GM12878 (cell line): Measurements from ENCODE around the gene MRPL39. TPM values are rescaled to one million over a fixed set of nuclear protein-coding genes. Genes with fewer than 3 reads are reported as not detected.

Source experiments
- ATAC-seq: fragments of 200-7000 bp; cut with Tn5 transposase; 3 replicates; pipeline ENCODE4 v1.9.1; 2020; ENCODE audit warnings: mild to moderate bottlenecking, moderate library complexity
- BruUV-seq: library from RNA; stranded (reverse); fragments of 400-500 nt; replicated peaks from 2 replicates; lab custom pipeline; 2021; lab: Mats Ljungman, UMichigan
- CTCF ChIA-PET: fragments of 300-600 bp; sonication (Branson Sonifier 250); formaldehyde crosslinking; extraction: SDS; loops from one replicate; lab custom pipeline; 2021; ENCODE audit warnings: inconsistent platforms; lab: Yijun Ruan, JAX
- POLR2A ChIA-PET: fragments of 350-600 bp; formaldehyde crosslinking; extraction: SDS; loops from one replicate; lab custom pipeline; 2021; ENCODE audit warnings: inconsistent platforms; lab: Charles Lee
- RAD21 ChIA-PET: fragments of 300-600 bp; sonication (Branson Sonifier 250); formaldehyde crosslinking; loops from one replicate; lab custom pipeline; 2023; ENCODE audit warnings: antibody characterized with exemption; ENCODE audit not compliant: unreplicated experiment; lab: Charles Lee
- SMC1A ChIA-PET: fragments of 300-600 bp; sonication (Branson Sonifier 250); formaldehyde crosslinking; loops from one replicate; lab custom pipeline; 2023; ENCODE audit not compliant: unreplicated experiment, uncharacterized antibody; lab: Charles Lee
- DNase-seq: peaks from one replicate; pipeline ENCODE4 v3.0.0-alpha.2; 2011; ENCODE audit warnings: low read depth, low spot score
- FAIRE-seq: peaks from 3 replicates; lab custom pipeline; 2011; peaks lifted over from hg19 to GRCh38; lab: Jason Lieb, UNC
- H2AFZ ChIP-seq: 2 replicates; pipeline ENCODE4 v1.6.0; 2011; ENCODE audit warnings: low read depth, low read length, control low read depth; ENCODE audit not compliant: control insufficient read depth
- H3K27ac ChIP-seq: 2 replicates; pipeline ENCODE4 v1.5.1; 2011; ENCODE audit warnings: control low read depth; ENCODE audit not compliant: control insufficient read depth, insufficient read depth
- H3K27me3 ChIP-seq, 2 experiments: replicated peaks in 1 of 2; 2 replicates each; pipeline versions ENCODE4 v1.6.0 to v1.6.1; 2011; ENCODE audit warnings: low read length in 1 of 2; ENCODE audit not compliant: control insufficient read depth in 2 of 2, insufficient read depth in 2 of 2
- H3K36me3 ChIP-seq, 2 experiments: 2 replicates each; pipeline ENCODE4 v1.5.1; 2011; ENCODE audit warnings: low read length in 1 of 2; ENCODE audit not compliant: control insufficient read depth in 2 of 2, insufficient read depth in 2 of 2
- H3K4me1 ChIP-seq: 2 replicates; pipeline ENCODE4 v1.6.1; 2011; ENCODE audit warnings: mild to moderate bottlenecking, low read length, moderate library complexity, mixed read lengths; ENCODE audit not compliant: control insufficient read depth, insufficient read depth
- H3K4me2 ChIP-seq: 2 replicates; pipeline ENCODE4 v1.6.0; 2011; ENCODE audit warnings: control low read depth; ENCODE audit not compliant: control insufficient read depth, insufficient read depth
- H3K4me3 ChIP-seq: fragments of 200-600 bp; sonication (generic); 2 replicates; pipeline ENCODE4 v1.5.1; 2016
- H3K79me2 ChIP-seq: 2 replicates; pipeline ENCODE4 v1.6.0; 2011; ENCODE audit warnings: low read length; ENCODE audit not compliant: control insufficient read depth, insufficient read depth
- H3K9ac ChIP-seq: 2 replicates; pipeline ENCODE4 v1.8.0; 2011; ENCODE audit warnings: low read length, control low read depth, mixed read lengths; ENCODE audit not compliant: control insufficient read depth, insufficient read depth
- H3K9me3 ChIP-seq: replicated peaks from 3 replicates; pipeline ENCODE4 v1.5.1; 2011; ENCODE audit warnings: mild to moderate bottlenecking, low read length; ENCODE audit not compliant: control insufficient read depth, insufficient read depth
- H4K20me1 ChIP-seq: 2 replicates; pipeline ENCODE4 v1.6.0; 2011; ENCODE audit not compliant: control insufficient read depth, insufficient read depth
- ATF2 ChIP-seq: IDR thresholded peaks from 2 replicates; pipeline ENCODE4 v1.6.1; 2012; ENCODE audit warnings: low read length, inconsistent platforms
- CHD2 ChIP-seq: IDR thresholded peaks from 2 replicates; pipeline ENCODE4 v1.6.1; 2011; ENCODE audit warnings: low read depth, low read length, improper control_type of control experiment, borderline replicate concordance
- CREB1 ChIP-seq: IDR thresholded peaks from 2 replicates; pipeline ENCODE4 v1.6.1; 2012; ENCODE audit warnings: low read depth, mild to moderate bottlenecking, inconsistent platforms
- FOXK2 ChIP-seq: fragments of 450-650 bp; IDR thresholded peaks from 2 replicates; pipeline ENCODE4 v1.6.1; 2017; ENCODE audit warnings: mild to moderate bottlenecking, moderate library complexity
- IKZF2 ChIP-seq, 2 experiments: fragments of 450-650 bp; IDR thresholded peaks; 2 replicates each; pipeline ENCODE4 v1.6.1; 2017; ENCODE audit warnings: mild to moderate bottlenecking in 2 of 2, moderate library complexity in 2 of 2
- MEF2A ChIP-seq: IDR thresholded peaks from 2 replicates; pipeline ENCODE4 v1.6.1; 2011; ENCODE audit warnings: low read depth, mild to moderate bottlenecking, low read length, moderate library complexity; ENCODE audit not compliant: insufficient read depth
- NR2C2 ChIP-seq: IDR thresholded peaks from 2 replicates; pipeline ENCODE4 v1.6.1; 2011; ENCODE audit warnings: borderline replicate concordance, low read depth; ENCODE audit not compliant: control insufficient read depth, insufficient read length
- RAD21 ChIP-seq: IDR thresholded peaks from 2 replicates; pipeline ENCODE4 v1.6.1; 2011; ENCODE audit warnings: mild to moderate bottlenecking, low read depth, low read length, moderate library complexity; ENCODE audit not compliant: insufficient read depth
- RELA ChIP-seq: fragments of 450-650 bp; IDR thresholded peaks from 2 replicates; pipeline ENCODE4 v1.8.0; 2014; ENCODE audit warnings: borderline replicate concordance; ENCODE audit not compliant: partially characterized antibody
- SKIL ChIP-seq: fragments of 450-650 bp; IDR thresholded peaks from 2 replicates; pipeline ENCODE4 v1.6.1; 2017; ENCODE audit warnings: mild to moderate bottlenecking, low read depth, inconsistent platforms; ENCODE audit not compliant: poor library complexity, severe bottlenecking
- USF2 ChIP-seq: IDR thresholded peaks from 2 replicates; pipeline ENCODE4 v1.6.1; 2011; ENCODE audit warnings: low read depth, low read length, improper control_type of control experiment, borderline replicate concordance
- ZNF622 ChIP-seq: fragments of 450-650 bp; IDR thresholded peaks from 2 replicates; pipeline ENCODE4 v1.6.1; 2017; ENCODE audit warnings: mild to moderate bottlenecking, inconsistent platforms
- in situ Hi-C: fragments of 300-500 bp; cut with MboI; formaldehyde crosslinking; loops from 9 replicates; pipeline ENCODE4 v1.14.3; 2018; ENCODE audit warnings: mixed read lengths
- intact Hi-C: fragments of 100-400 bp; cut with micrococcal nuclease; formaldehyde crosslinking; loops from one replicate; pipeline ENCODE4 v1.14.2; 2022; ENCODE audit not compliant: unreplicated experiment
- polyA plus RNA-seq, 11 experiments: library from polyadenylated mRNA; depleted of rRNA in 4 of 11; unstranded in 6 of 11; stranded (reverse) in 5 of 11; fragments of >200 nt; fragmentation: Nextera tagmentation in 4 of 11; fragmentation: Illumina TruSeq in 1 of 11; extraction: Ambion mirVana in 4 of 11; extraction: Trizol in 1 of 11; gene quantifications; 1 replicate in 1 of 11; 2 replicates in 10 of 11; pipeline versions ENCODE4 v1.2.1 to v1.2.3, GENCODE V29; 2011 to 2016; ENCODE audit warnings: inconsistent platforms in 2 of 11, missing spikeins in 2 of 11, low read depth in 1 of 11
- total RNA-seq, 4 experiments: library from RNA; depleted of rRNA in 3 of 4; stranded (reverse); fragments of >200 nt in 3 of 4; fragmentation: Illumina TruSeq in 1 of 4; extraction: Trizol in 1 of 4; gene quantifications; 2 replicates each; pipeline versions ENCODE4 v1.2.1 to v1.2.3, GENCODE V29; 2013 to 2021

MRPL39 gene
- total and polyA plus RNA-seq, 10 of the 15 experiments (the other 5 are each of a cell fraction or from before 2014, with no cell fraction given), result 68.8 to 292 (median 120) TPM

GRCh38 chr21:25555492-25555891 lies 51.8 kb downstream of the MRPL39 start:
- ChIA-PET POLR2A (no interaction called here), SMC1A (interaction anchor here (2.8 kb wide), 1 partner anchor 16 kb away, joined by 9 read pairs; no protein-coding TSS in a partner anchor), RAD21 (no interaction called here), CTCF (no interaction called here)
- peaks cover 12% of the 10 kb centered on the region for H3K4me1 ChIP-seq
- H3K36me3 ChIP-seq, result no peaks in the 10 kb centered on the region
- in situ Hi-C loops, result no loop called here
- BruUV-seq, result no TSS peak
- TF ChIP-seq USF2 (no peak), CHD2 (no peak), MEF2A (no peak), ZNF622 (no peak), IKZF2 (IDR thresholded peaks at IDR 0.05) (no peak), CREB1 (no peak), SKIL (no peak), NR2C2 (no peak), RELA (no peak), ATF2 (no peak), FOXK2 (no peak), RAD21 (no peak)
- no peak overlapping the region for H3K9ac ChIP-seq
- DNase-seq (no peak), ATAC-seq (no peak), FAIRE-seq (no peak)
- intact Hi-C loops, result no loop called here
- H3K27ac ChIP-seq, result no peak overlapping the region
- no peaks in the 10 kb centered on the region; the same call in 2 of the 3 replicates for H3K9me3 ChIP-seq
- no peaks in the 10 kb centered on the region for H3K27me3 ChIP-seq
- no peak overlapping the region for H3K4me2 ChIP-seq
- no peak overlapping the region for H2AFZ ChIP-seq
- no peak overlapping the region for H3K4me3 ChIP-seq
- H4K20me1 ChIP-seq, result no peaks in the 10 kb centered on the region
- H3K79me2 ChIP-seq, result peaks cover 11% of the 10 kb centered on the region
